Ramos (cell line): ENCODE results near the gene DTWD2.

Experiments
- in situ Hi-C: fragments of 300-500 bp; cut with MboI; formaldehyde crosslinking; loops from one replicate; pipeline ENCODE4 v1.14.3; 2022; ENCODE audit warnings: low sequenced_read_pairs; ENCODE audit not compliant: unreplicated experiment

Gene DTWD2

GRCh38 chr5:118999696-119000095 lies 11.3 kb upstream of the DTWD2 start:
- in situ Hi-C loops = loop anchor here (10.0 kb wide), 1 partner anchor 255 kb away; no protein-coding TSS in a partner anchor

- in situ Hi-C loops = loop anchor here (10.0 kb wide), 1 partner anchor 256 kb away; no protein-coding TSS in a partner anchor
Observed at GRCh38 chr5:118998861-118999260, 10.5 kb upstream of the DTWD2 start.

- in situ Hi-C loops = loop anchor here (10.0 kb wide), 1 partner anchor 259 kb away; no protein-coding TSS in a partner anchor
Observed at GRCh38 chr5:118996098-118996497, 7.8 kb upstream of the DTWD2 start.

DNA sequence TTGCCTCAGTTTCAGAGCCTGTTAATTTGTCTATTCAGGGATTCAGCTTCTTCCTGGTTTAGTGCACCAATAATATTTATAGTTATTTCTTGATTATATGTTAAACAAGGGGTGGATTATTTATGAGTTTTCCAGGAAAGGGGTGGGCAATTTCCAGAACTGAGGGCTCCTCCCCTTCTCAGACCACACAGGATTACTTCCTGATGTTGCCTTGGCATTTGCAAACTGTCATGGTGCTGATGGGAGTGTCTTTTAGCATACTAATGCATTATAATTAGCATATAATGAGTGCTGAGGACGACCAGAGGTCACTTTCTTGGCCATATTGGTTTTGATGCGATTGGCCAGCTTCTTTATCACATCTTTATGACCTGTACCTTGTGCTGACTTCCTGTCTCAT lies 6.2 kb upstream of the DTWD2 start:
- in situ Hi-C loops = loop anchor here (10.0 kb wide), 1 partner anchor 260 kb away; no protein-coding TSS in a partner anchor

- in situ Hi-C loops = loop anchor here (10.0 kb wide), 1 partner anchor 262 kb away; no protein-coding TSS in a partner anchor
Observed at GRCh38 chr5:118993118-118993517, 4.8 kb upstream of the DTWD2 start.

- in situ Hi-C loops = loop anchor here (10.0 kb wide), 1 partner anchor 263 kb away; no protein-coding TSS in a partner anchor
Observed at GRCh38 chr5:118992055-118992454, 3.7 kb upstream of the DTWD2 start.

- in situ Hi-C loops = loop anchor here (10.0 kb wide), 1 partner anchor 264 kb away; no protein-coding TSS in a partner anchor
Observed at GRCh38 chr5:118990582-118990981, 2.2 kb upstream of the DTWD2 start.

- in situ Hi-C loops = loop anchor here (10.0 kb wide), 2 partner anchors 265 to 425 kb away; no protein-coding TSS in a partner anchor
Observed at GRCh38 chr5:118989816-118990215, 1.5 kb upstream of the DTWD2 start.

DNA sequence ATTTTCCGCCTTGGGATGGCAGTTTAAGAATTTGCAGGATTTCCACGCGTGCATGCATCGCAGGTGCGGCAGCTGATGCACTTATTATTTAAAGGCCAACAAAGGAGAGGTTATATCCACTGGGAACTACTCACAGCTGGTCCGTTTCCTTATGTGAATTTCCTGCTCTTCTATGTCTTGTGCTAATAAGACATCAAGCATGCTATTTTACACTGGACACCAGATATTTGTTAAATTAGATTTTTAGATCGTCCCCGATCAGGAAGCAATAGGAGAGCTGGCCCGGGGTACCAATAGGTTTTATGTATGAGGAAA lies 476 bp upstream of the DTWD2 start:
- in situ Hi-C loops = loop anchor here (10.0 kb wide), 1 partner anchor 426 kb away; no protein-coding TSS in a partner anchor

DNA sequence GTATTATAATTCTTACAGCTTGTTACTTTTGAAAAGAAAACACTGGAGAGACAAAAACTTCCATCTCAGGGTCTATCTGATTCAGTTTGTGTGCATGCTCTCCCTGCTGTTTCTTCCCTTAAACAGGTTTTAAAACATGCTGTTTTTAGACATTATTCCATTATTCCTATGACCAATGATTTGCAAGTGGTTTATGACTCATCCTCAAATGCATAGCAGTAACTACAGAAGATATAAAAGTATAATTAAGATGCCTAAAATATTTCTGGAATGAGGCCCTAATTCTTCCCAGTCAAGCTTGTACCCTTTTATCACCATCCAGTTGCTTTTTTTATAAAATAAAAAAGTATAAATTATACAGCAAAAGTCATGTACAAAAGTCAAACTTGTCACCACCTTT lies 3.7 kb downstream of the DTWD2 start:
- in situ Hi-C loops = loop anchor here (10.0 kb wide), 1 partner anchor 430 kb away; no protein-coding TSS in a partner anchor

GRCh38 chr5:118981783-118982182 lies 6.6 kb downstream of the DTWD2 start:
- in situ Hi-C loops = loop anchor here (10.0 kb wide), 1 partner anchor 433 kb away; no protein-coding TSS in a partner anchor

- in situ Hi-C loops = loop anchor here (10.0 kb wide), 1 partner anchor 434 kb away; no protein-coding TSS in a partner anchor
Observed at GRCh38 chr5:118980438-118980837, 7.9 kb downstream of the DTWD2 start.

GRCh38 chr5:118980017-118980416 lies 8.3 kb downstream of the DTWD2 start:
- in situ Hi-C loops = loop anchor here (10.0 kb wide), 1 partner anchor 435 kb away; no protein-coding TSS in a partner anchor

GRCh38 chr5:118973779-118974445 lies 14.4 kb downstream of the DTWD2 start:
- in situ Hi-C loops = loop anchor here (25.0 kb wide), 1 partner anchor 763 kb away; no protein-coding TSS in a partner anchor

GRCh38 chr5:118968925-118969375 lies 19.4 kb downstream of the DTWD2 start:
- in situ Hi-C loops = loop anchor here (25.0 kb wide), 1 partner anchor 768 kb away; no protein-coding TSS in a partner anchor

- in situ Hi-C loops = loop anchor here (25.0 kb wide), 1 partner anchor 769 kb away; no protein-coding TSS in a partner anchor
Observed at GRCh38 chr5:118968406-118968911, 19.9 kb downstream of the DTWD2 start.

DNA sequence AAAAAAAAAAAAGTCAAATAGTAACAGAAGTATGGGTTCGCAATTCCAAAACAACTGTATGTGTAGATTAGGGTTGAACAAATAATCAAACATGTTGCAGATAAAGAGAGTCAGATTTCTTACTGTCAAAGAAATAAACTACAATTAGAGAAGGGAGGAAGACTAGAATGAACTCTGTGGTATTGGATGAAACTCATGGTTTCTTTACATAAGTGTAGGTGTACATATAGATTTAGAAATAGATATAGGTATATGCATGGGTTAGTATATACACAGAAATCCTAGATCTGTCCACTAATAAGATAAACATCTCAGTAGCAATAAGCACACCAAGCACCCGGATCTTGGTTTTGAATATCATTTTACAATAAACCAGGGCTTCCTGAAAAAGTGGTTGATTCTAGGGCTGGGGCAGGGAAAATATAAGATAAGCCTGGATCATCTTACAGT lies 21.3 kb downstream of the DTWD2 start:
- in situ Hi-C loops = loop anchor here (25.0 kb wide), 1 partner anchor 770 kb away; no protein-coding TSS in a partner anchor

- in situ Hi-C loops = loop anchor here (25.0 kb wide), 1 partner anchor 771 kb away; no protein-coding TSS in a partner anchor
Observed at GRCh38 chr5:118965890-118966289, 22.5 kb downstream of the DTWD2 start.

DNA sequence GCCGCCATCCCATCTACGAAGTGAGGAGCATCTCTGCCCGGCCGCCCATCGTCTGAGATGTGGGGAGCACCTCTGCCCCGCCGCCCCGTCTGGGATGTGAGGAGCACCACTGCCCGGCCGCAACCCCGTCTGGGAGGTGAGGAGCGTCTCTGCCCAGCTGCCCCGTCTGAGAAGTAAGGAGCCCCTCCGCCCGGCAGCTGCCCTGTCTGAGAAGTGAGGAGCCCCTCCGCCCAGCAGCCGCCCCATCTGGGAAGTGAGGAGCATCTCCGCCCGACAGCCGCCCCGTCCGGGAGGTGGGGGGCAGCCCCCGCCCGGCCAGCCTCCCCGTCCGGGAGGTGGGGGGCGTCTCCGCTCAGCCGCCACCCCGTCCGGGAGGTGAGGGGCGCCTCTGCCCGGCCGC lies 23.4 kb downstream of the DTWD2 start:
- in situ Hi-C loops = loop anchor here (25.0 kb wide), 1 partner anchor 772 kb away; no protein-coding TSS in a partner anchor

DNA sequence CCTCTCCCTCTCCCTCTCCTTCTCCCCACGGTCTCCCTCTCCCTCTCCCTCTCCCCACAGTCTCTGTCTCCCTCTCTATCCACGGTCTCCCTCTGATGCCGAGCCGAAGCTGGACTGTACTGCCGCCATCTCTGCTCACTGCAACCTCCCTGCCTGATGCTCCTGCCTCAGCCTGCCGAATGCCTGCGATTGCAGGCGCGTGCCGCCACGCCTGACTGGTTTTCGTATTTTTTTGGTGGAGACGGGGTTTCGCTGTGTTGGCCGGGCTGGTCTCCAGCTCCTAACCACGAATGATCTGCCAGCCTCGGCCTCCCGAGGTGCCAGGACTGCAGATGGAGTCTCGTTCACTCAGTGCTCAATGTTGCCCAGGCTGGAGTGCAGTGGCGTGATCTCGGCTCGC lies 24.0 kb downstream of the DTWD2 start:
- in situ Hi-C loops = loop anchor here (25.0 kb wide), 1 partner anchor 773 kb away; no protein-coding TSS in a partner anchor

GRCh38 chr5:118963169-118963568 lies 25.2 kb downstream of the DTWD2 start:
- in situ Hi-C loops = loop anchor here (25.0 kb wide), 1 partner anchor 774 kb away; no protein-coding TSS in a partner anchor
